ENCODE results near the gene ATAT1.
"Not testable (repeated sequence)": the region's sequence is repeated elsewhere in the genome, so short reads cannot be mapped to it uniquely, and the experiment has no call there.

Gene ATAT1

DNA sequence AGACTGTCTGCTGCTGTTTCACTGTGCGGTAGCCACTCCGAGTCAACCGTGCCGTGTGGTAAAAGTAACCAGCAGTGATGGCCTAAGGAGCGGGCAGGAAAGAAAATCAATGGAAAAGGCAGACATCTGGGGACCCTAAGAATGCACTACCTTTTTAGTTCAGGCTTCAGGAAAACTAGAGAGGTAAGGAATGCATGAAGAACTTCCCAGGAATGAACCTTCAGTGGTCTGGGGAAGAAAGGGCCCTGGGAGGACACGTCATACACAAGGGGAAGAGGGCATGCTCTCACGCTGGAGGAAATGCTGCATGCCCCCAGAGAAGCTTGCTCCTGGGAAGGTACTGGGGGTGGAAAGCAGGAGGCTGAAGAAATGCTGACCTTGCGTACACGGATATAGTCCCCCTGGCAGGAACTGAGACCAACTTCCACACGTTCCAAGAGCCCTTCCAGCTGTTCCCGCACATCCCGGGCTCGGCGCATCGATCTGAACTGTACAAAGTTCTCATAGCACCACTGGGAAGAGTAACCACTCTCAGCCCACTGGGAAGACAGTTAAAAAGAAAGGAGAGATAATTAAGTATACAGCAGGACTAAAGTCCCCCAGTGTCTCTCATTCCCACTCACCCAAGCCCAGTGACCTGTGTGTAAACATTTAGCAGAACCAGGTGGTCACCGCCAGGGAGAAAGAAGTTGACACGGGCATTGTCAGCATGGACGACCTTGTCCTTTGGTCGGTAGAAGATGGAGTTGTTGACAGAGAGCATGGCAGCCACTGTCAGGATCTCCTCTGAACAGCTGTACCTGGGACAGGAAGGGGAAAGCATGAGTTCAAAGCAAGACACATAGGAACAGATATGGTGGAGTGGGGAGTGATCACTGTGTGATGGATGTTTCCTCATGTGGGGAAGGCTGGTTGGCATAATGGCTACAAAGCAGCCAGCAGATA lies 28.4 kb downstream of the ATAT1 start:
- no peak for DNase-seq

DNA sequence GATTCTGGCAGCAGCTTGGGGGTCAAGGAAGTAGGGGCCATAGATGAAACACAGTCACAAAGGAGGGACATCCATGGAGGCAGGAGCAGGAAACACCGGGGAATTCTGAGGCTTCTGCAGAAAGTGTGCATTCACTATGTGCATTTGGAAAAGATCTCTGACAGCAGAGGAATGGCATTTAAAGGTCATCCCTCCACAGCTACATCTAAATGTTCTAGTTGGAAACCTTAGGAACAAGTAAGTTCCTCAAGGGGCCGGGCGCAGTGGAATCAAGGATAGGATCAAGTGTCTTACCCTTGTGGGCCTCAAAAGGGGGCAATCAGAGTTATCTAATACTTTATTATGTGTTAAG lies 29.0 kb downstream of the ATAT1 start:
- DNase-seq: no peak

DNA sequence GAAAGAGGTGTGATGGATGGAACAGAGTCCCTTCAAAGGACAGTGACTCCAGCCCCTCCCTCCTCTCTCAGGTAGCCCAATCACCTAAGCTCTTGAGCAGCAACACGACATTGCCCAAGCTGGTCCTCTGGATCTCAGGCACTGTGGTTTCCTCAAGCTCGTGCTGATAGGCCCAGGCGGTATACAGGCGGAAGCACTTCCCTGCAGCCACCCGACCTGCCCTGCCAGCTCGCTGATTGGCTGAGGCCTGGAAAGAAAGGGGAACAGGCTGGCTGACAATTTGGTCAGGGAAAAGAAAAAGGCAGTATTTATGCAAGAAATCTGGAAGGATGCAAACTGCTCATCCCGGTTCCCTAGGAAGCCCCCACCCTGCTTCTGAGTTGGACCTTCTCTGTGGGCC lies 29.8 kb downstream of the ATAT1 start:
- DNase-seq: no peak

DNA sequence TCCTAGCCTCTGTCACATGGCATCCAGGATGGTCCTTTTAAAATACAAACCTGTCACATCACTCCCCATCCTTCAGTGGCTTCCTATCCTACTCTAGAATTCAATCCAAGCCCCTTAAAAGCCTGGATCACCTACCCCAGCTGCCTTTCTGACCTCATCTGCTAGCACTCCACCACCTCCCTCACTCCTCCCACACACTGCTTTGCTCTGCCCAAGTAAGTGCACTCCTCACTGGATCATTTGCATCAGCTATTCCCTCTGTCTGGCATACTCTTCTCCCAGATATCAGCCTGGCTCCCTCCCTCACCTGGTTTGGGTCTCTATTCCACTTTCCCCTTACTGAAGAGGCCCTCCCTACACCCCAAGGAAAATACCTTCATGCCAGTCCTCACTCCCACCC lies 30.8 kb downstream of the ATAT1 start:
- no peak for DNase-seq

DNA sequence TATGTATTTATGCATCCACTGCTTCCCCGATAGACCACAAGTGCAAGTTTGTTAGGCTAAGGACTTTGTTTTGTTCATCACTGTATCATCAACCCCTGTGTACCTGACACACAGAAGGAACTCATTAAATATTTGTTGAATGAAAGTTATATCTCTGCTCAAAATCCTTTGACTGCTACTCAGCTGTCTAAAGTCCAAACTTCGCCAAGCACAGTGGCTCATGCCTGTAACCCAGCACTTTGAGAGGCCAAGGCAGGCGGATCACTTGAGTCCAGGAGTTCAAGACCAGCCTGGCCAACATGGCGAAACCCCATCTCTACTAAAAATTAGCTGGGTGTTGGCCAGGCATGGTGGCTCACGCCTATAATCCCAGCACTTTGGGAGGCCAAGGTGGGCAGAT lies 31.2 kb downstream of the ATAT1 start:
- DNase-seq: not testable (repeated sequence)

DNA sequence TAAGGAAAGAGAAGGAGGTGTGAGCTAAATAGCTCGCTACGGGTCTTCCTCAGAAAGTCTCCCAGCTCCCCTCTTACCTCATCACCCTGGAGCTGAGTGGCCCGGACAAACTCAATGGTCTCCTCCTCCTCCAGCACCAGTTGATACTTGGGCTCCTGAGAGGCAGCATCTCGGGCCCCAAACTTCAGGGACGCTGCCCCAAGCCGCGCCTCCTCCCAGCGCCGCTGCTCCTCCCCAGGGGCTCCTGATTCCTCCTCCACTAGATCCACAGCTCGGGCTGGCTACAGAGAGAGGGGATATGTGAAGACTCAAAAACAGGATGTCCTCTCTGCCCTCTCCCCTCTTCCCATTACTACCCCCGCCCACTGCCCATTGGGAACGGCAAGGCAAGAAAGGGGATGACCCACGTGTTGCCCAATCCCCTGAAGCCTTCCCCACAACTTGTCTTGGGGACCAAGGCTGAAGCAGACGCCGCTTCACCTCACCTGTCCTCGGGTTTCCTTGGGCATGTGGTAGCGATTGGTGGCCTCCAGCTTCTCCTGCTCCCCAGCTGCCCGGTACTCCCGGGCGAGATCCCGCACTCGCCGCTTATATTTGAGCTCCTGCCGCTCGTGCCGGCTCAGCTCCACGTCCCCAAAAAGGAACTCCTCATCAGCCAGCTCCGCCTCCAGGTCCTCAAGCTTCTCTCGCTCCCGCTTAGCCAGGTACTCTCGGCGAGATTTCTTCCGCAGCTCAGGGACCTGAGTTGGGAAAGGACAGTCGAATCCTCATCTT lies 38.5 kb downstream of the ATAT1 start:
- no peak for DNase-seq

DNA sequence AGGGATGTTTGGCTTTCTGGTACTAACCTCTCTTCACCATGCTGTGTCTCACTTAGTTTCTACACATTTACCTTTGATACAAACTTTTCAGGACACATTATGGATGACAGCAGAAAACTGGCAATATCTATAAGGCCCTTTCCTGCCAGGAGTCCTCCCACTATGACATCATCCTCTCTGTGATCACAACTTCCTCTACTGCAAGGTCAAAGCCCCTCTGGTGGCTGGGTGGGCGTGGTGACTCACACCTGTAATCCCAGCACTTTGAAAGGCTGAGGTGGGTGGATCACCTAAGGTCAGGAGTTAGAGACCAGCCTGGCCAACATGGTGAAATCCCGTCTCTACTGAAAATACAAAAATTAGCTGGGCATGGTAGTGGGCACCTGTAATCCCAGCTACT lies 39.6 kb downstream of the ATAT1 start:
- DNase-seq: not testable (repeated sequence)

DNA sequence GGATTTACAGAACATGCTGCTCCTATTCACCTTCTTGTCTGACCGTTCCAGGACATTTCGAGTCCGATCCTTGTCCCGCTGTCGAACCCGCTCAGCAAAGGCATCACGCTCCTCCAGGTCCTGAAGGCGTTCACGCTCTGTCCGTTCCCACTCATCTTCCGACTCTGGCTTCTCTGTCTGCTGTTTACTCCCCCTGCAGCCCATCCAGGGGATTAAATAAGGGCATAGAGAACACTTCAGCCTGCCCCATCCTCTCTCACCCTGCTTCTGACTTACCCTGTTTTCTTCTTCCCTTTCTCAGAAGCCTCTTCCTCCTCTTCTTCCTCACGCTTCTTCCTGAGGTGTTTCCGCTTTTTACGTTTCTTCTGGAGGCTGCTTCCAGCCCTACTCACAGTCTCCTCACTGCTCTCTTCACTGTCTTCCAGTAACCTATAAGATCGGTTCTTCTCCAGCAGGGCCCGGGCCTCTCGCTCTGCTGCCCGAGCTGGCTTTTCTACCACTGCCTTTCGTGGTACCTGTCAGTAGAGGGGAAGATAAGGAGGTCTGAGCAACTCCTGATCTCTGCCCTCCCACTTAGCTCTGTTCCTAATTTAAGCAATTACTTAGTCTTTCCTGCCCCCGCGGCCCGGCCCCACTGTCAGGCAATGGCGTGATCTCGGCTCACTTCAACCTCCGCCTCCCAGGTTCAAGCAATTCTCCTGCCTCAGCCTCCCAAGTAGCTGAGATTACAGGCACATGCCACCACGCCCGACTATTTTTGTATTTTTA lies 44.3 kb downstream of the ATAT1 start:
- peak; percentile 20 for DNase-seq

DNA sequence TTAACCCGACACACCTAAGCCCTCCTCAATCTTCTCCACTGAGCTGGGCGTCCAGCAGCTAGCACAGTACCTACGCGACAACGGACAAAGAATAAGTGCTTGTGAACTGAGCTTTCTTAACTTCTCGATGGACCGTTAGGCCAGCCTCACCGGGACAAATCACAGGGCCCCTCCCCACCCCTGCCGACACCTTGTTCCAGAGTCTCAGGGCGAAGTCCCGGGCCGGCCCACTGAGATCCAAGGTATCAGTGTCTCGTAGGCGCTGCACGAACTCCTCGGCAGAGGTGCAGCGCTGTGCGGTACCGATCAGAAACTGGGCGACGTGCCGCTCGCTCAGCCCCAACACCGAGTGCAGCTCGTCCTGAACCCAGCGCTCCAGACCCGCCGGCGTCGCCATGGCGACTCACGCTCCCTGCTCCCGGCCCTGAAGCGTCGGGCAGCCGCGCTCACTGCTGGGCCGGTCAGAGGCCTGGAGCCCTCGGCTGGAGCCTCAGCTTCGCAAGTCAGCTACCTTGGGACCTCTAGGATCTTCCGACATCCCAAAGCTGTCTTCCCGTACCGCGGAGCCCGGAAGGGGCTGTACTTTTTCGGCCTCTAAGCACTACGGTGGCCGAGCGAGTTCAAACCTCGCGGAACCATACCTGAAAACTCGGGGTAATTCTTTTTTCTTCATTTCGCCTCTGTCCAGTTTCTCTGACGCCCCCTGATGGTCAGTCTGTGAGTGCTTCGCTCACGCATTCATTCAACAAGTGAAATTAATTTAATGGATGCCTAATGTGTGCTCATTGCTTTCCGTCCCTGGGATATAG lies 46.0 kb downstream of the ATAT1 start, which contains the start of gene DHX16:
Gene DHX16, minus strand, starts transcription at position 562 of the 809 bp plus-strand sequence. Its CDS starts 165 bp downstream, at position 397.
- peak; percentile 98 for DNase-seq

DNA sequence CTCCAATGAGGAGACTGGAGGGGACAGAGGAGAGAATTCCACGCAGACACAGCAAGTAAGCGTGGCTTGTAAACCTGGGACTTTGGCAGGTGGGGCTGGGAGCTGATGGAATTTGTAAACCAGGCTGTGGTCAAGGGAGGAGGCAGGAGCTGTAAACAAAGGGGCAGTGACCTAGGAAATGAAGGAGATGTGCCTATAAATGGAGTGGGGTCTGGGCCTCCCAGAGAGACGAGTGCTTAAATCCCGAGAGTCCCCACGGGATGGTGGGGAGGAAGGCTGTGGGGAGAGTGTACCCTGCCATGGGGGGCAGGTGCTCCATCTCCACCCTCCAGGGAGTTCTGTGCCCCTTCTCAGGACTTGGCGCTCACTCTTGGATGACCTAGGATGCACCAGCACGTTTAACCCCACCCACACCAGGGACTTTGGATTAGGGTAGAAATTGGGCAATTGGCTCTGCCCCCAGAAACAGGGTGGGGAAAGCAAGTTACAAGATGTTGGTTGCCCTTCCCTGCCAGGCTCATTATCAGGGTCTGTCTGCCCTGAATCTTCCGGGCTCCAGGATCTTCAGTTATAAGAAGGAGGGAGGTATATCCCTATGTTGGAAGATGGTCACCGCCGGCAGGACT lies 50.1 kb downstream of the ATAT1 start:
- DNase-seq: no peak

DNA sequence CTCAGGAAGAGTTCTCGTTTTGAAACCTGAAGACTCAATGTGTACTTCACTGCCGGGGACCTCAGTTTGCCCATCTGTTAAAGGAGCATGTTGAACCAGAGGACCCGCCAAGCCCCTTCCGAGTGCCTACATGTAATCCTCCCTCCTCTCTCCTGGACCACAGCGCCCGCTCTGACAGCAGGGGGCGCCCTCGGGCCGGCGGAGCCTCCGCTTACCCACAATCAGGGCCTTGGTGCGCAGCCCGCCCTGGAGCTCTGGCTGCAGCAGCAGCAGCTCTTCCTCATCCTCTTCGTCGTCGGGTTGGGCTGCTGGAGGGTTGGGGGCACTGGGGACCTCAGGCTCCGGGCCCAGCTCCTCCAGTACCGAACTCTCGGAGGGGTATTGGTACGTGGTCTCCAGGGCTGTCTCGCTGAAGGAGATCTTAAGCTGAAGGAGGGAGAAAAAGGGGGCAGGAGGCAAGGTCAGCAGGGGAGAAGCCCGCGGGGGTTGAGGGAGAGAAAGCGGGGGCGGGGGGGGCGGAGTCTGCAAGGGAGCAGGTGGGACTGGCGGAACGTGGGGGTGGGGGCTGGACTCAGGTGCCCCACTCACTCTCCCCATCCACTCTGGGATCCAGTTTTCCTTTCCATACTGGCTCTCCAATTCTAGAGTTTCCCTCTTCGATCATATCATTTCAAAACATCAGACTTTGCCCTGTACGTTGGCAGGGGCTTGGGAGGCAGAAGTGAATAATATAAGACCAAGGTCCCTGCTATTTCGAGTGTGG lies 52.5 kb downstream of the ATAT1 start:
- DNase-seq: peak; percentile 84

DNA sequence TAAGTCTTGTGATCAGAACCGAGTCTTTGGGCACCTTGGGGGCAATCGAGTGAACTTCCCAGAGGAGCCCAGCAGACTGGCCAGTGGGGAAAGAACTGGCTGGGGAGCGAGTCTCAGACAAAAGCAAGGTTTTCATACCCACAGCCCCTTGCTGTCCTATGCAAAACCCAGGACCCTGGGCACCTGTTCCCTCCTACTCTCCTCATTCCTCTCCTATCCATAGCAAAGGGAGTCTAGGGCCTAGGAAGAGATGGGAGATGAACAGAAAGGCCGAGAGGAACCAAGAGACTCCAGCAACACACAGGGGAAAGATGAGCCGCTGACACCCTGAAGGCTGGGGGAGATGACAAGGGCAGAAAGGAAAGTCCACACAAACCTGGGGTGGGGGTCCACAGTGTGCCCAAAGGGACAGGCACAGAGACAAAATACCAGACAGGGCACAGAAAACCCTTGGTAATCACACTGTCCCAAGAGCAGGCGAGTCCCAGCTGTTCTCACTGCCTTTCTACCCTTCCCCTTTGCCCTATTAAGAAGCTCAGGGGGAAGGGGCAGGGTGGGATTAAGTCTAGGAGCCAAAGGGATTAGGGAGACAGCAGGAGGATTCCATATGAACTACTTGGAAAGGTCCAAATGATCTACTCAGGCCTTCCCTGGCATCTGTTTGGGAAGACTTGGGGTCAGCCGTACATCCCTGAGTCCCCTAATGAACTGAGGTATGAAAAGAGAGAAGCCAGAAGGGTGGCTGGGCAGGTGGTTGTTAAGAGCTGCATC lies 53.3 kb downstream of the ATAT1 start:
- no peak for DNase-seq

DNA sequence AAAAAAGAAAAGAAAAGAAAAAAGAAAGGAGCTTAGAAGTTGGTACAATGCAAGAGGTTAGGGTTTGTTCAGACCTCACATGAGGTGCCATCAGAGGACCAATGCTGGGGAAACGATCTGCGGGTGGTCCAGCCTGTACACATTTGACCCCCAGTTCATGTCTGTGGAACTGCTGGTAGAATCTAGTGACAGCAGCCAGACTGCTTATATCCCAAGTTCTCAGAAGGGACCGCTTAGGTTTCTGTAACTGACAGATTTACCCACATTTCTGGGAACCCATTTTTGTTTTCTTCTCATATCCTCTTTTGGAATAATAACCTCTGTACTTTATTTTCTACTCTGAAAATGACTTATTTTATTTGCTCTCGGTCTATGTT lies 55.1 kb downstream of the ATAT1 start:
- no peak for DNase-seq

DNA sequence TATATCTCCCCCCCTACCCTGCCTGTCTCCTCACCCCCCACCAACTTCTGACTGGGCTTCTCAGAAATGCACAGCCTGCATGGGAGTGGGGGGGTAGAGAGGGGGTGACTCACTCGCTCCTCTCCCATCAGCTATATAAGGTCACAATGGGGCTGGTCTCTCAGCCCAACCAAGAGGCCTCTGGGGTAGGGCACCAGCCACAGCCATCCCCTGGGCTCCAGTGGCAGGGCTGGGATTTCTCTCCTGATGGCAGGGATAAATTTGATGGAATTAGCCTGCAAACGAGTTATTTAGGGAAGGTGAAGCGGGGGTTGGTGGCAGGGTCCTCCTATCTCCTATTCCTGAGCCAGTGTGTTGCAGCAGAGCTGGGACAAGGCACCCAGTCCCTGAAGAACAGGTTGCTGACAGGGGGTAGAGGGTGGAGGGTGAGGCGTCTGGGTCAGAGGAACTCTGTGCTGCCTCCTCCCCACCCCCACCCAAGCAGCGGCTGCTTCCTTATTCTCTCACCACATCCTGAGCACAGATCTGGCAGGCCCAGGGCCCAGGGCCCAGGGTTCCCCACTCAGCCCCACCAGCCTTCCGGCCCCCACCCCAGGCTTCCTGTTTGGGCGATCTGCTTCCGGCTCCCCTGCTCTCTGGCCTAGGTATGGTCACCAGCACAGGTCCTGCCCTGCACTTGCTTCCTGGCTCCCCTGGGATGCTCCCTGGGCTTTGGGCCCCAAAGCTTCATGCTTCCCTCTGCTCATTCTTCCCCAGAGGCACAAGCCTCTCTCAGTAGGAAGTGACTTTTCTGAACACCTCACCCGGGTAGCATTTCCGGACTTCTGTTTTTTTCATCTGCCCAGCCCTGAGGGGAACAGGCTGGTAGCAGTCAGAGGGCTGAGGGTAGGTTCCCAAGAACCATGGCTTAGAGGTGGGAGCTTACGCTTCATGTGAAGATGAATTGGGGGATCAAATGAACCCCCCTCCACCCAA lies 55.8 kb downstream of the ATAT1 start:
- DNase-seq: peak; percentile 33

DNA sequence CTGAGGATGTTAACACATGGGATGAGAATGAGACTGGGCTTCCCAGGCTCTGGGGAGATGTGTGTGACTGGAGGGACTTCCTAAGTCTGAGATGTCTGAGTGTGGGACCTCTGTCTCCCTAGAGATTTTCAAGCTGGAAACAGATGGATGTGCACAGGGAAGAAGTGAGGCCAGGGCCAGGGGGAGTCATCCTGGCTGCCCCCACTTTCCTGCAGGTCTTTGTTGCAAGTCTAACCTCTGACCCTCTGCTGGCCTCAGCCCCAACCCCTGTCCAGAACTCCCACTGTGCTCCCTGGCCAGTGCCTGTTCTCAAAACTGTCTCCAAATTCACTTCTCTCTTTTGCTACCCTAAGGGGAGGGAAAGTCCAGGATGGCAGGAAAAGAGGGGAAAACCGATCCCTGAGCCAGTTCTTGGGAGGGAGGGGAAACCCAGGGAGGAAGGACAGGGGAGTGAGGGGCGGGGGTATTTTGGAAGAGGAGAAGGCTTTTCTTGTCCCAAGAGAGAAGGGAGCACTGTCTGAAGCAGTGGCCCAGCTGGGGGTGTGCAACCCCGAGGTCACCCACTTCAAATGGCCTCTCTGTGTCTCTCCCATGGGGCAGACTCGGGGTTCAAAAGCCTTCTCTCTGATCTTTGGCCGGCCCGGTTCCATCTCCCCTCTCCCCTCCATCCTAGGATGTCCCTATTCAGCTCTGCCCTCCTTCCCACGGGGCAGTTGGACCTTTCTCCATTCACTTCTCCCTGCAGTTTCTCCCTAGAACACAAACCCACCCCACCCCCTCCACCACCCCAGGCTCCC lies 56.7 kb downstream of the ATAT1 start:
- DNase-seq: no peak

DNA sequence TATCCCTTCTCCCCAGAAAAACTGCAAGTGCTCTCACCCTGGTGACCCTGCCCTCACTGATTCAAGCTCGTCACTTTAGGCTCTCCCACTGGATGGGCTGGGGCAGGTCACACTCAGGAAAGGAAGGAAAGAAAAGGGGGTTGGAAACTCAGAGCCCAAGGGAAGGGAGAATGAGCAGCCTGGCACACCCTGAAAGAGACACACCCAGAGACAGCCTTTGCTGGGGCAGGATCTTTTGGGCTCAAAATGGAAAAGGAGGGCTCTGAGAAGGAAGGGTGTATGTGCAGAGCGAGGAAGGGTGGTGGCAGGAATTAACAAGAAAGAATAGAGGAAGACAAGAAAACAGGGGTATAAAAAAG lies 57.3 kb downstream of the ATAT1 start:
- DNase-seq: no peak

DNA sequence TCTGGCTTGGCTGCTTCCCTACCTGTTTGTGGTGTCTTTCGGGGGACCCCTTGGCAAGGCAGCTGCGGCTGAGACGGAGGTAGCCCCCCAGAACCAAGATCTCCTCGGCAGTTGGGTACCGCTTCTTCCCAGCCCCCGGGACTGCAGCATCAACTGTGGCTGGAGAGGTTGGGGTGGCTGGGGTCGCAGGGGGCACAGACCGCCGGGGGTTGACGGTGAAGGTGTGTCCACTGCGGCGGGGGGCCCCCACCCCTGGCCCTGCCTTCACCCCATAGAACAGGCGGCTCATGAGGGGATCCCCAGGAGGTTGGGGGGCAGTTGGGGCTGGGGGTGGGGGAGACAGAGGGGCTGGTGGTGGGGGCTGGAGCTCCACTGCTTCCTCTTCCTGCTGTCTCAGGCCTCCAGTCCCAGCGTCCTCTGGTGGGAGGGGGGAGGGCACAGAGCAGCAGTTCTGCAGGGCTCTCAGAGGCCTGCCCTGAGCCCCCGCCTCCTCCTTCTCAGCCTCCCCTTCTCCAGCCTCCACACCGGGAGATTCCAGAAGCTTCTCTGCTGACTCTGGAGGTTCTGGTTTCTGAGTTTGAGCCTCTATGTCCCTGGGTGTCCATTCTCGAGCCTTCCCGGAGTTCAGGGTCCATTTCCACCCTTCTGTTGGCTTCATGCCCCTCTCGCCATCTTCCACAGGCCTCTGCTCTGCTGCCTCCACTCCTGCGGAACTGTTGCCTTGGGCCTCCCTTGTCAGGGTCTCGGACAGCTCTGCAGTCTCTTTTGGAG lies 57.9 kb downstream of the ATAT1 start:
- DNase-seq: no peak

All from DMS53 (cell line).